Measurements from ENCODE around the gene PRR23C.

PRR23C gene

GRCh38 chr3:139020036-139020867 lies 24.4 kb downstream of the PRR23C start:
- TF ChIP-seq SPI1 (IDR thresholded peaks at IDR 0.05; ENCODE audit: borderline replicate concordance, low read depth) = no peak
- TF ChIP-seq, protein P1, sequence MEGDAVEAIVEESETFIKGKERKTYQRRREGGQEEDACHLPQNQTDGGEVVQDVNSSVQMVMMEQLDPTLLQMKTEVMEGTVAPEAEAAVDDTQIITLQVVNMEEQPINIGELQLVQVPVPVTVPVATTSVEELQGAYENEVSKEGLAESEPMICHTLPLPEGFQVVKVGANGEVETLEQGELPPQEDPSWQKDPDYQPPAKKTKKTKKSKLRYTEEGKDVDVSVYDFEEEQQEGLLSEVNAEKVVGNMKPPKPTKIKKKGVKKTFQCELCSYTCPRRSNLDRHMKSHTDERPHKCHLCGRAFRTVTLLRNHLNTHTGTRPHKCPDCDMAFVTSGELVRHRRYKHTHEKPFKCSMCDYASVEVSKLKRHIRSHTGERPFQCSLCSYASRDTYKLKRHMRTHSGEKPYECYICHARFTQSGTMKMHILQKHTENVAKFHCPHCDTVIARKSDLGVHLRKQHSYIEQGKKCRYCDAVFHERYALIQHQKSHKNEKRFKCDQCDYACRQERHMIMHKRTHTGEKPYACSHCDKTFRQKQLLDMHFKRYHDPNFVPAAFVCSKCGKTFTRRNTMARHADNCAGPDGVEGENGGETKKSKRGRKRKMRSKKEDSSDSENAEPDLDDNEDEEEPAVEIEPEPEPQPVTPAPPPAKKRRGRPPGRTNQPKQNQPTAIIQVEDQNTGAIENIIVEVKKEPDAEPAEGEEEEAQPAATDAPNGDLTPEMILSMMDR (IDR thresholded peaks at IDR 0.05; ENCODE audit: insufficient read depth, low read length) = no peak
- no peak for TF ChIP-seq GABPA (IDR thresholded peaks at IDR 0.05; ENCODE audit: low read depth)
- TF ChIP-seq, protein P2, sequence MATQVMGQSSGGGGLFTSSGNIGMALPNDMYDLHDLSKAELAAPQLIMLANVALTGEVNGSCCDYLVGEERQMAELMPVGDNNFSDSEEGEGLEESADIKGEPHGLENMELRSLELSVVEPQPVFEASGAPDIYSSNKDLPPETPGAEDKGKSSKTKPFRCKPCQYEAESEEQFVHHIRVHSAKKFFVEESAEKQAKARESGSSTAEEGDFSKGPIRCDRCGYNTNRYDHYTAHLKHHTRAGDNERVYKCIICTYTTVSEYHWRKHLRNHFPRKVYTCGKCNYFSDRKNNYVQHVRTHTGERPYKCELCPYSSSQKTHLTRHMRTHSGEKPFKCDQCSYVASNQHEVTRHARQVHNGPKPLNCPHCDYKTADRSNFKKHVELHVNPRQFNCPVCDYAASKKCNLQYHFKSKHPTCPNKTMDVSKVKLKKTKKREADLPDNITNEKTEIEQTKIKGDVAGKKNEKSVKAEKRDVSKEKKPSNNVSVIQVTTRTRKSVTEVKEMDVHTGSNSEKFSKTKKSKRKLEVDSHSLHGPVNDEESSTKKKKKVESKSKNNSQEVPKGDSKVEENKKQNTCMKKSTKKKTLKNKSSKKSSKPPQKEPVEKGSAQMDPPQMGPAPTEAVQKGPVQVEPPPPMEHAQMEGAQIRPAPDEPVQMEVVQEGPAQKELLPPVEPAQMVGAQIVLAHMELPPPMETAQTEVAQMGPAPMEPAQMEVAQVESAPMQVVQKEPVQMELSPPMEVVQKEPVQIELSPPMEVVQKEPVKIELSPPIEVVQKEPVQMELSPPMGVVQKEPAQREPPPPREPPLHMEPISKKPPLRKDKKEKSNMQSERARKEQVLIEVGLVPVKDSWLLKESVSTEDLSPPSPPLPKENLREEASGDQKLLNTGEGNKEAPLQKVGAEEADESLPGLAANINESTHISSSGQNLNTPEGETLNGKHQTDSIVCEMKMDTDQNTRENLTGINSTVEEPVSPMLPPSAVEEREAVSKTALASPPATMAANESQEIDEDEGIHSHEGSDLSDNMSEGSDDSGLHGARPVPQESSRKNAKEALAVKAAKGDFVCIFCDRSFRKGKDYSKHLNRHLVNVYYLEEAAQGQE (IDR thresholded peaks at IDR 0.05; ENCODE audit: insufficient replicate concordance, low read depth) = no peak
- TF ChIP-seq POLR2AphosphoS5 (IDR thresholded peaks at IDR 0.05; ENCODE audit: low read depth) = no peak
- H3K27ac ChIP-seq (replicated peaks) = no peak overlapping the region
- DNase-seq (ENCODE audit: low read depth in 1 of 2, low spot score in 1 of 2) = no peak
- no peaks in the 10 kb centered on the region for H3K27me3 ChIP-seq (ENCODE audit: insufficient read depth, poor library complexity, severe bottlenecking)
- no peak overlapping the region for H3K4me3 ChIP-seq (replicated peaks; ENCODE audit: insufficient read depth, low read length)

DNA sequence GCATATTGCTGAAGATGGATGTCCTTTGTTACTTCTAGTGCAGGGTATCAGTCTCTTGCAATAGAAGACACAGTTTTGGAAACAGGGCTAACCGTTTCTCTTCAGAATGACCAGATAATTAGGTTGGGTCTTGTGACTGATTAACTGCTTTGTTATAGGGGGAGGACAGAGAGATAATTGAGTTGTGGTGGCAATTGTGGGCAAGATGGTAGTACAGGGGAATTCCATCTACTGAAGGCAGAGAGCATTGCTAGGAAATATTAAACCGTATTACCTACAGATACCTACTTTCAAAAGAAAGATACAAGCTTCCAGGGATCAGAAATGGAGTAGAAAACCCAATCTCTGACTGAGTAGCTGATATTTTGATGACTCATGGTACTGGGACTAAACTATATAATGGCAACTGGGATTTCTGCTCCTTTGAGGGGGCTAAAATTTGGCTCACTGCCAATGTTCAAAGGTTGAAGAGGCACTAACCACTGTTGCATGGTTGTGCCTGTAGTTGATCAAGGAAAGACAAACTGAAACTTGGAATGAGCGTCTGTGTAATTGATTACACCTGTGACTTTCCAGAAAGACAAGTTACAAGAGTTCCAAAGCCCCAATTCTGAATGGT lies 28.2 kb downstream of the PRR23C start:
- TF ChIP-seq, protein P1 (IDR thresholded peaks at IDR 0.05; ENCODE audit: insufficient read depth, low read length) = no peak
- no peak for DNase-seq (ENCODE audit: low read depth in 1 of 2, low spot score in 1 of 2)
- Histone ChIP-seq H3K27ac (replicated peaks) (no peak overlapping the region), H3K4me3 (replicated peaks; ENCODE audit: insufficient read depth, low read length) (no peak overlapping the region), H3K27me3 (ENCODE audit: insufficient read depth, poor library complexity, severe bottlenecking) (no peaks in the 10 kb centered on the region)

DNA sequence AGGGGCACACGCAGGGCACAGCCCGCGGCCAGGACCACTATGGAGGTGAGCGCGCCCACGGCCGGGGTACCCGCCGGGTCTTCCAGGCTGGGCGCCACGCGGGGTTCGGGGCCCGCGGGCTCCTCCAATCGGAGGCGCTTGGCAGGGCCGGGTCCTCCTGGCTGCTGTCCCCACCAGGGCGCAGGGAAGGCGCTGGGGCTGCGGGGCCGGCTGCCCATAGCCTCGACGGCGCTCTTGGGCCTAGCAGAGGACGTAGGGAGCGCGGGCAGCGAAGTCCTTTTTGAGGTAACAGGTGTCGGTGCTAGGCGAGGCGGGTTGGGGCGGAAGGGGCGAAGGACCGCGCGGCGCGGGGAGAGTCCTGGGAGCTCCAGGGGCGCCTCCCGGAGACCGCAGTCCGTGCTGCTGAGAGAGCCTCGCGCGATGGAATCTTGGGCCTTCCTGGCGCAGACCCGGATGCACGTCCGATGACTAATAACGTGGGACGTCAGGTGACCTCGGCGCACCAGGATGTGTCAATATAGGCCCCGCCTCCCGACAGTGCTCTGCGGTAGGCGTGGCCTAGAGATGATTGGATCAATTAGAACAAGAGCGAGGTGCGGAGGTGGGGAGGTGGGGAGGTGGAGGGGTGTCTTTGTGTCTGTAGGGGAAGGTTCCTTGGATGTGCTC lies 38.5 kb downstream of the PRR23C start, which contains the start of gene PRR23A:
TSS of gene PRR23A (minus strand) at position 218 of the 666 bp plus-strand sequence. CDS start at position 218, 0 bp downstream.
- no peak within 1 kb of the TSS for H3K27ac ChIP-seq (replicated peaks)
- H3K27me3 ChIP-seq (ENCODE audit: insufficient read depth, poor library complexity, severe bottlenecking) = no peaks in the 10 kb centered on the region
- H3K4me3 ChIP-seq (replicated peaks; ENCODE audit: insufficient read depth, low read length) = no peak within 1 kb of the TSS
- DNase-seq (ENCODE audit: low read depth in 1 of 2, low spot score in 1 of 2) = no peak
- TF ChIP-seq, protein P2 (IDR thresholded peaks at IDR 0.05; ENCODE audit: insufficient replicate concordance, low read depth) = no peak
- TF ChIP-seq, protein P1 (IDR thresholded peaks at IDR 0.05; ENCODE audit: insufficient read depth, low read length) = no peak
- TF ChIP-seq GABPA (IDR thresholded peaks at IDR 0.05; ENCODE audit: low read depth) = no peak
- TF ChIP-seq POLR2AphosphoS5 (IDR thresholded peaks at IDR 0.05; ENCODE audit: low read depth) = no peak
- TF ChIP-seq SPI1 (IDR thresholded peaks at IDR 0.05; ENCODE audit: borderline replicate concordance, low read depth) = no peak

Measured in HL-60 (cell line).